Type B pancreatic cell (in vitro differentiated cells): ENCODE measurements around the gene SF3B5. TPM values are rescaled to one million over a fixed set of nuclear protein-coding genes. Genes with fewer than 3 reads are reported as not detected.

Experiments used
- DNase-seq: peaks from one replicate; pipeline ENCODE4 v3.0.0; 2021; ENCODE audit warnings: mixed read lengths; ENCODE audit not compliant: unreplicated experiment; ENCODE audit errors: extremely low spot score
- H3K27ac Mint-ChIP-seq: 2 replicates; pipeline ENCODE4 v1.8.0; 2021; ENCODE audit warnings: mild to moderate bottlenecking, mixed read lengths
- H3K27me3 Mint-ChIP-seq: 2 replicates; pipeline ENCODE4 v1.8.0; 2021; ENCODE audit warnings: mixed read lengths
- H3K36me3 Mint-ChIP-seq: 2 replicates; pipeline ENCODE4 v1.8.0; 2021; ENCODE audit warnings: mixed read lengths
- H3K4me1 Mint-ChIP-seq: one replicate; pipeline ENCODE4 v1.8.0; 2021; ENCODE audit warnings: mixed read lengths; ENCODE audit not compliant: unreplicated experiment
- H3K4me3 Mint-ChIP-seq: 2 replicates; pipeline ENCODE4 v1.8.0; 2021; ENCODE audit warnings: mild to moderate bottlenecking, mixed read lengths
- H3K9me3 Mint-ChIP-seq: 2 replicates; pipeline ENCODE4 v1.8.0; 2021; ENCODE audit warnings: mixed read lengths
- CTCF ChIP-seq: fragments of 200-600 bp; sonication (generic); conservative IDR thresholded peaks from 2 replicates; pipeline ENCODE4 v1.5.0; 2021; ENCODE audit warnings: antibody characterized with exemption, mild to moderate bottlenecking
- total RNA-seq: library from RNA; stranded (reverse); gene quantifications from 2 replicates; pipeline ENCODE4 v1.2.1, GENCODE V29; 2021; ENCODE audit warnings: low replicate concordance

The SF3B5 gene
- total RNA-seq, 1 donor from 2014 or later, result 138 TPM

- Mint-ChIP-seq H3K27ac (no peak overlapping the region), H3K9me3 (no peaks in the 10 kb centered on the region), H3K36me3 (no peaks in the 10 kb centered on the region), H3K27me3 (peaks cover 9% of the 10 kb centered on the region), H3K4me1 (no peaks in the 10 kb centered on the region), H3K4me3 (no peak overlapping the region)
- DNase-seq, result no peak
- no peak for TF ChIP-seq CTCF
Measured at GRCh38 chr6:144119376-144119775, 24.0 kb upstream of the SF3B5 start.

- no peak for TF ChIP-seq CTCF
- H3K27me3 Mint-ChIP-seq, result peaks cover 18% of the 10 kb centered on the region
Measured at GRCh38 chr6:144115219-144115618, 19.8 kb upstream of the SF3B5 start.

GRCh38 chr6:144113366-144113765 is 18.0 kb upstream of the SF3B5 start:
- no peaks in the 10 kb centered on the region for H3K4me1 Mint-ChIP-seq
- peaks cover 17% of the 10 kb centered on the region for H3K27me3 Mint-ChIP-seq
- H3K27ac Mint-ChIP-seq, result no peak overlapping the region
- H3K4me3 Mint-ChIP-seq, result no peak overlapping the region
- no peak for TF ChIP-seq CTCF
- DNase-seq, result no peak
- H3K36me3 Mint-ChIP-seq, result no peaks in the 10 kb centered on the region
- no peaks in the 10 kb centered on the region for H3K9me3 Mint-ChIP-seq

More at GRCh38 chr6:144115219-144115618, 19.8 kb upstream of the SF3B5 start:
- Mint-ChIP-seq H3K9me3 (no peaks in the 10 kb centered on the region), H3K36me3 (no peaks in the 10 kb centered on the region), H3K27ac (no peak overlapping the region), H3K4me3 (no peak overlapping the region), H3K4me1 (no peaks in the 10 kb centered on the region)
- no peak for DNase-seq

- H3K36me3 Mint-ChIP-seq, result no peaks in the 10 kb centered on the region
- no peak overlapping the region for H3K4me3 Mint-ChIP-seq
Measured at GRCh38 chr6:144110210-144110609, 14.8 kb upstream of the SF3B5 start.

GRCh38 chr6:144106206-144106605 is 10.8 kb upstream of the SF3B5 start:
- TF ChIP-seq CTCF, result no peak
- H3K27ac Mint-ChIP-seq, result no peak overlapping the region
- H3K4me3 Mint-ChIP-seq, result no peak overlapping the region
- no peaks in the 10 kb centered on the region for H3K9me3 Mint-ChIP-seq
- peaks cover 12% of the 10 kb centered on the region for H3K27me3 Mint-ChIP-seq
- no peaks in the 10 kb centered on the region for H3K36me3 Mint-ChIP-seq
- no peak for DNase-seq
- H3K4me1 Mint-ChIP-seq, result peaks cover 3% of the 10 kb centered on the region

More at GRCh38 chr6:144110210-144110609, 14.8 kb upstream of the SF3B5 start:
- no peak for TF ChIP-seq CTCF
- no peak overlapping the region for H3K27ac Mint-ChIP-seq
- no peaks in the 10 kb centered on the region for H3K4me1 Mint-ChIP-seq
- H3K9me3 Mint-ChIP-seq, result no peaks in the 10 kb centered on the region
- DNase-seq, result no peak
- peaks cover 20% of the 10 kb centered on the region for H3K27me3 Mint-ChIP-seq
